MCF 10A (cell line): ENCODE data around the gene TNS3. TPM values are rescaled to one million over a fixed set of nuclear protein-coding genes. Genes with fewer than 3 reads are reported as not detected.

Source experiments
- BruUV-seq: library from RNA; stranded (reverse); fragments of 400-500 nt; replicated peaks from 2 replicates; lab custom pipeline; 2021; lab: Mats Ljungman, UMichigan
- CTCF ChIA-PET: fragments of 300-600 bp; sonication (Branson Sonifier 250); formaldehyde crosslinking; extraction: SDS; loops from one replicate; lab custom pipeline; 2021; ENCODE audit warnings: antibody characterized with exemption, inconsistent platforms; lab: Yijun Ruan, JAX
- POLR2A ChIA-PET: fragments of 300-600, 350-650 bp; sonication (Branson Sonifier 250); formaldehyde crosslinking; extraction: SDS; loops from one replicate; lab custom pipeline; 2020; ENCODE audit warnings: antibody characterized with exemption, inconsistent platforms; lab: Yijun Ruan, JAX
- DNase-seq: peaks from one replicate; pipeline ENCODE4 v3.0.0-alpha.2; 2018; ENCODE audit not compliant: unreplicated experiment
- H3K27ac Mint-ChIP-seq: one replicate; pipeline ENCODE4 v1.8.0; 2022; ENCODE audit warnings: mild to moderate bottlenecking, low read depth, mixed read lengths; ENCODE audit not compliant: unreplicated experiment
- H3K27me3 Mint-ChIP-seq: one replicate; pipeline ENCODE4 v1.8.0; 2022; ENCODE audit warnings: mixed read lengths; ENCODE audit not compliant: insufficient read depth, unreplicated experiment
- H3K36me3 Mint-ChIP-seq: one replicate; pipeline ENCODE4 v1.8.0; 2022; ENCODE audit warnings: mild to moderate bottlenecking, moderate library complexity, mixed read lengths; ENCODE audit not compliant: insufficient read depth, unreplicated experiment
- H3K4me1 Mint-ChIP-seq: one replicate; pipeline ENCODE4 v1.8.0; 2022; ENCODE audit warnings: mixed read lengths; ENCODE audit not compliant: insufficient read depth, unreplicated experiment
- H3K4me3 Mint-ChIP-seq: one replicate; pipeline ENCODE4 v1.8.0; 2022; ENCODE audit warnings: mild to moderate bottlenecking, moderate library complexity, mixed read lengths; ENCODE audit not compliant: unreplicated experiment
- H3K9me3 Mint-ChIP-seq: one replicate; pipeline ENCODE4 v1.8.0; 2022; ENCODE audit warnings: mixed read lengths; ENCODE audit not compliant: unreplicated experiment
- intact Hi-C: fragments of 100-400 bp; cut with micrococcal nuclease; formaldehyde crosslinking; loops from 2 replicates; pipeline ENCODE4 v1.14.1; 2022
- total RNA-seq: library from RNA; stranded (reverse); gene quantifications from 2 replicates; pipeline ENCODE4 v1.2.3, GENCODE V29; 2022
- TF ChIP-seq, protein P1 (sequence below): fragments of 200-600 bp; IDR thresholded peaks from one replicate; pipeline ENCODE4 v1.8.0; 2022; ENCODE audit warnings: antibody characterized with exemption, mild to moderate bottlenecking; ENCODE audit not compliant: unreplicated experiment

Gene TNS3
- total RNA-seq, 1 experiment from 2014 or later, result 30.1 TPM

GRCh38 chr7:47351233-47352154, 230.4 kb downstream of the TNS3 start:
- ChIA-PET POLR2A (interaction anchor here (1.3 kb wide), 1 partner anchor 12 kb away, joined by 4 read pairs; no protein-coding TSS in a partner anchor), CTCF (interaction anchor here (0.6 kb wide), 1 partner anchor 822 kb away, joined by 3 read pairs; no protein-coding TSS in a partner anchor)
- no TSS peak for BruUV-seq
- no peaks in the 10 kb centered on the region for H3K9me3 Mint-ChIP-seq
- no peak overlapping the region for H3K27ac Mint-ChIP-seq
- no peak for DNase-seq
- peaks cover 43% of the 10 kb centered on the region for H3K36me3 Mint-ChIP-seq
- intact Hi-C loops, result no loop called here
- no peak overlapping the region for H3K4me3 Mint-ChIP-seq
- H3K4me1 Mint-ChIP-seq, result no peaks in the 10 kb centered on the region
- TF ChIP-seq, protein P1, sequence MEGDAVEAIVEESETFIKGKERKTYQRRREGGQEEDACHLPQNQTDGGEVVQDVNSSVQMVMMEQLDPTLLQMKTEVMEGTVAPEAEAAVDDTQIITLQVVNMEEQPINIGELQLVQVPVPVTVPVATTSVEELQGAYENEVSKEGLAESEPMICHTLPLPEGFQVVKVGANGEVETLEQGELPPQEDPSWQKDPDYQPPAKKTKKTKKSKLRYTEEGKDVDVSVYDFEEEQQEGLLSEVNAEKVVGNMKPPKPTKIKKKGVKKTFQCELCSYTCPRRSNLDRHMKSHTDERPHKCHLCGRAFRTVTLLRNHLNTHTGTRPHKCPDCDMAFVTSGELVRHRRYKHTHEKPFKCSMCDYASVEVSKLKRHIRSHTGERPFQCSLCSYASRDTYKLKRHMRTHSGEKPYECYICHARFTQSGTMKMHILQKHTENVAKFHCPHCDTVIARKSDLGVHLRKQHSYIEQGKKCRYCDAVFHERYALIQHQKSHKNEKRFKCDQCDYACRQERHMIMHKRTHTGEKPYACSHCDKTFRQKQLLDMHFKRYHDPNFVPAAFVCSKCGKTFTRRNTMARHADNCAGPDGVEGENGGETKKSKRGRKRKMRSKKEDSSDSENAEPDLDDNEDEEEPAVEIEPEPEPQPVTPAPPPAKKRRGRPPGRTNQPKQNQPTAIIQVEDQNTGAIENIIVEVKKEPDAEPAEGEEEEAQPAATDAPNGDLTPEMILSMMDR, result no peak
- H3K27me3 Mint-ChIP-seq, result no peaks in the 10 kb centered on the region

DNA sequence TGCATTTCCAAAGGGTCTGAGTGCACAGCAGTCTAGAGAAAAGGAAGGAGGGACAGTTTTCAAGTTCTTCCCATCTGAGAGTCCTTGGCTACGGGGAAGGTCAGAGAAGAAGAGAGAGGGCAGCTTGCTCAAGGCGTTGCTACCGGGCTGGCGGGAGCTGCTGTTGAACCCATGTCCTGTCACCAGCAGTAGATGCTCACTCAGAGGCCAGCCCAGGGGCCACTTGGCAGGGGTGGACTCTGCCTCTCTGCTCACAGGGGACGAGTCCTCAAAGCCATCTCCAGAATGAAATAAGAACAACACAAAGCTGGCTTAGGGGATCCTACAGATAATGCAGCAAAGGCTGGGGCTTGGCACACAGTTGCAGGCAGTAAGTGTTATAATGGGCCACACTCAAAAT, 231.5 kb downstream of the TNS3 start:
- no peaks in the 10 kb centered on the region for H3K9me3 Mint-ChIP-seq
- peaks cover 40% of the 10 kb centered on the region for H3K36me3 Mint-ChIP-seq
- intact Hi-C loops, result no loop called here
- H3K4me1 Mint-ChIP-seq, result no peaks in the 10 kb centered on the region
- no peaks in the 10 kb centered on the region for H3K27me3 Mint-ChIP-seq
- no peak for DNase-seq
- TF ChIP-seq, protein P1, result no peak
- no peak overlapping the region for H3K4me3 Mint-ChIP-seq
- CTCF ChIA-PET, result interaction anchor here (0.6 to 0.8 kb wide), 2 partner anchors 10 to 24 kb away, joined by 3 to 6 read pairs; no protein-coding TSS in a partner anchor
- POLR2A ChIA-PET, result interaction anchor here (1.3 kb wide), 1 partner anchor 11 kb away, joined by 4 read pairs; no protein-coding TSS in a partner anchor
- H3K27ac Mint-ChIP-seq, result no peak overlapping the region
- BruUV-seq, result no TSS peak

- peaks cover 49% of the 10 kb centered on the region for H3K36me3 Mint-ChIP-seq
- ChIA-PET CTCF (no interaction called here), POLR2A (no interaction called here)
- intact Hi-C loops, result no loop called here
- TF ChIP-seq, protein P1, result no peak
- H3K4me1 Mint-ChIP-seq, result no peaks in the 10 kb centered on the region
- no peaks in the 10 kb centered on the region for H3K27me3 Mint-ChIP-seq
- DNase-seq, result no peak
- H3K27ac Mint-ChIP-seq, result no peak overlapping the region
- no peak overlapping the region for H3K4me3 Mint-ChIP-seq
- no TSS peak for BruUV-seq
- no peaks in the 10 kb centered on the region for H3K9me3 Mint-ChIP-seq
Observed at GRCh38 chr7:47349401-47349800, 232.5 kb downstream of the TNS3 start.

GRCh38 chr7:47347816-47348385, 234.0 kb downstream of the TNS3 start:
- ChIA-PET CTCF (interaction anchor here (1.8 kb wide), 1 partner anchor 82 kb away, joined by 4 read pairs; no protein-coding TSS in a partner anchor), POLR2A (interaction anchor here (1.7 kb wide), 1 partner anchor 12 kb away, joined by 4 read pairs; no protein-coding TSS in a partner anchor)
- Mint-ChIP-seq H3K27ac (no peak overlapping the region), H3K4me1 (no peaks in the 10 kb centered on the region), H3K9me3 (no peaks in the 10 kb centered on the region), H3K4me3 (no peak overlapping the region), H3K36me3 (peaks cover 45% of the 10 kb centered on the region), H3K27me3 (no peaks in the 10 kb centered on the region)
- TF ChIP-seq, protein P1, result no peak
- intact Hi-C loops, result no loop called here
- no TSS peak for BruUV-seq
- DNase-seq, result no peak
